GM19351 (cell line): Measurements from ENCODE around the gene HK3.

Source experiments
- ATAC-seq: cut with Tn5 transposase; IDR thresholded peaks from one replicate; pipeline ENCODE4 v1.9.1; 2021; ENCODE audit warnings: mild to moderate bottlenecking, moderate library complexity; ENCODE audit not compliant: unreplicated experiment

The HK3 gene

DNA sequence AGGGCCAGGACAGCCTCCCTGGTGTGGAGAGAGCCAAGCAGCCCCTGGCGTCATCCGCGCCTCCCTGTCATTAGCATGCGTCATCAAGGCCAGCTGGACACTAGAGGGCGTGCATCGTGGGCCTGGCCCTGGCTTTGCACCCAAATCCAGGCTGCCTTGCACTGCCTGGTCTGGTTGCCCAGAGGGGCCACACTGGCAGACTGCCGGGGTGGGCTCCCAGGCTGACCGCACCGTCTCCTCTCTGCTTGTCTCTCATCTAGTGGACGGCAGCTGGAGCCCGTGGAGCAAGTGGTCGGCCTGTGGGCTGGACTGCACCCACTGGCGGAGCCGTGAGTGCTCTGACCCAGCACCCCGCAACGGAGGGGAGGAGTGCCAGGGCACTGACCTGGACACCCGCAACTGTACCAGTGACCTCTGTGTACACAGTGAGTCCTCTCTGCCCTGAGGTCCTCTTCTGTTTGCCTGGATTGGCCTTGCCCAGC lies 29.0 kb downstream of the HK3 start:
- no peak for ATAC-seq

DNA sequence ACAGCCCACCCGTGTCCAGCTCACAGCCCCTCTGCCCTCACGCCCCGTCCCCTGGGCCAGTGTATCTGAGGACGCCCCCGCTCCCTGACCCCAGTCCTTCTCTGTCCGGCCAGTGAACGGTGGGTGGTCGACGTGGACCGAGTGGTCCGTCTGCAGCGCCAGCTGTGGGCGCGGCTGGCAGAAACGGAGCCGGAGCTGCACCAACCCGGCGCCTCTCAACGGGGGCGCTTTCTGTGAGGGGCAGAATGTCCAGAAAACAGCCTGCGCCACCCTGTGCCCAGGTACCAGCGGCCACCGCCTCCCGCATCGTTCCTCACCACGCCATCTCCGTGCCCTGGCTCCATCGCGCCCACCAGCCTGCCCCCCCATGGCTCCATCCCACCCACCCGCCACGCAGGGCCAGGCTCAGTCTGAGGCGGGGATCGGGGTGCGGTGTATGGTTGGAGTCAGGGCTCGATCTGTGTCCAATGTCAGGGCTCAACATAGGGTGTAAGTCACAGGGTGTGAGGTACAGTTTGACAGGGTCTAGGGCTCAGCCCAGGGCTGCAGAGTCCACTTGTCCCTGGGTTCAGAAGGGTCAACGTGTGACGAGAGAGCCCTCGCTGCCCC lies 29.5 kb downstream of the HK3 start:
- no peak for ATAC-seq

DNA sequence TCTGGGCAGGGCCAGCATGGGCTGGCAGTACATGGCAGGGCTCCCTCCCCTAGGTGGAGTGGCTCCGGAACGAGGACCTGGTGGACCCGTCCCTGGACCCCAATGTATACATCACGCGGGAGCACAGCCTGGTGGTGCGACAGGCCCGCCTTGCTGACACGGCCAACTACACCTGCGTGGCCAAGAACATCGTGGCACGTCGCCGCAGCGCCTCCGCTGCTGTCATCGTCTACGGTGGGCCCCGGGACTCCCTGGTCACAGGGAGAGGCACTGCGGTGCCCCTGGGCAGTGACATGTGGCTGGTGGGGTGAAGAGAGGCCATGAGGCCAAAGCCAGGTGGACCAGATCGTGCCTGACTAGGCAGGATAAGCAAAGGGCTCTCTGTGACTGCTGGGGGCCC lies 30.4 kb downstream of the HK3 start:
- no peak for ATAC-seq

DNA sequence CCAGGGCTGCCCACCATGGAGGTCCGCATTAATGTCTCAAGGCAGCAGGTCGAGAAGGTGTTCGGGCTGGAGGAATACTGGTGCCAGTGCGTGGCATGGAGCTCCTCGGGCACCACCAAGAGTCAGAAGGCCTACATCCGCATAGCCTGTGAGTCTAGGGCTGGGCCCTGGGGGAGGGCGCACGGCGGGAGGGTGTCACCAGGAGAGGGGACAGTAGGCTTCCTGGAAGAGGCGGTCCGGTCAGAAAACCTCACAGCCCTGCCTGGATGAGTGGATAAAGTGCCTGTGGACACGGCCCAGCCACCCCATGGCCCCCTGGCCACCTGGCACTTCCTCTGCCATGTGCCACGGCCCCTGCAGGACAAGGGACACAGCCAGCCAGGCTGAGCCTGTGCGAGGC lies 31.0 kb downstream of the HK3 start:
- ATAC-seq, result no peak

DNA sequence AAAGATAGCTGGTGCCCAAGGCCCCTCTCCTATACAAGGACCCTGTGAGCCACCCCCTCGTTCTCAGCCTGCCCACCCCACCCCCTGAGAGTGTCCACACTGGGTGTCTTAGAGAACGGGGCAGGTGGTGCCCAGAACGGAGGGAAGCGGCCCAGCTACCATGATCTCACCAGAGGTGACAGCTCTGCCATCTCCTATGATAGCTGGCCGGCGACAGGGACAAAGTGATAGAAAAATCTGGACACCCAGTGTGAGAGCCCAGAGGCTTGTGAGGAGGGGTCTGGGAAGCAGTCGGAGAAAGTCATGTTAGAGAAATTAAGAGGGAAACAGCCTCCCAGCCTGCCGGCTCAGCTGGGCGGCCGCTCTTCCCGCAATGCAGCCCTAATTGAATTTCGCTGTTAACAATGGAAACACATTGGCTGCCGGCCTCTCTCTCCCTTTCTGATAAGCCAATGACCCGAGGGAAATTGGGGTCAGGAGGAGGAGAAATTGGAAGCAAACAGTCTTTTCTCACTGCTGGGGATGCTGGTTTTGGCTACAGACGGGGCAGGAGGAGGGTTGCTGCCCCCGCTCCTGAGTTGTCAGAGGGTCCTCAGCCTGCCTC lies 32.3 kb downstream of the HK3 start:
- ATAC-seq, result no peak

DNA sequence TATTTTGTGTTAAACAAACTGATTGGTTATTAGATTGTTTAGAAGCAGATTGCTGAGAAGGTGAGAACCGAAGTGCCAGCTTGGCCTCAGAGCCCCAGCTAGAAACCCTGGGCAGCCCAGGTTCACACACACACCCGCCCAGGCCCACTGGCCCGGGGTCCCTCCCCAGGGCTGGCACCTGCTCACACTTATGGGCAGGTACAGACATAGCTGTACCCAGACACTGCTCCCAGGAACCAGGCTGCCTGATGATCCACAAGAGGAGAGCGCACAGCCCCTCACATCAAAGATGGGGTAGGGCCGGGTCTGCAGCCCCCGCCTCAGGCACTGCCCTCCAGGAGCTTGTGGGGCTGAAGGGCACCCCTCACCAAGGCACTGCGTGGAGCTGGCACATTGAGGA lies 33.2 kb downstream of the HK3 start:
- ATAC-seq, result no peak

DNA sequence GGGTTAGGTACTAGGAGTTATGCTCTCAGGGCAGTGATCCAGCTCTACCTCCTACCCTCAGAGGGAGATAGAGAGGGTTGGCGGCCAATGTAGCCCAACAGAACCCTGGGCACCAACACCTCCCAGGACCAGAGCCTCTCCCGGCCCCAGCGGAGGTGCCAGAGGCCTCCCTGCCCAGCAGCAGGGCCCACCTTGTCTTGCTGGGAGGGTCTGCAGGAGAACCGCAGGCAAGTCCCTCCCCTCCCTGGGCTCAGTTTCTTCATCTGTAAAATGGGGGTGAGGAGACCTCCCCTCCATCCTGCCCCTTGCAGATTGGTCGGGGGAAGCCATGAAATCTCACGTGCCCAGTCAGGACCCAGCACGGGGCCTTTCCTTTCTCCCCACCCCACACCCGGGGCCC lies 34.4 kb downstream of the HK3 start:
- ATAC-seq, result no peak

DNA sequence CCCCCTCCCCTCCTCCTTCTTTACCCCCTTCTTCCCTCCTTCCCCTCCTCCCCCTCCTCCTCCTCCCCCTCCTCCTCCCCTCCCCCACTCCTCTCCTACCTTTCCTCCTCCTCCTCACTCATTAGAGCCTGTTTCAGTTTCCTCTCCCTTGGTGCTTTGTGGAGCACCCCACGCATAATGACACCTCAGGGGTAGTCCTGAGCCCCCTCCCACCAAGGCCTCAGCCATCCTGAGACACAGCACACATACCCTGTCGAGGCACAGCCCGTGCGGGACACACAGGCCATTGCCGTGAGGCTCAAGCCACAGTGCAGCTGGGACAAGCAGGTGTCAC lies 35.4 kb downstream of the HK3 start:
- no peak for ATAC-seq

DNA sequence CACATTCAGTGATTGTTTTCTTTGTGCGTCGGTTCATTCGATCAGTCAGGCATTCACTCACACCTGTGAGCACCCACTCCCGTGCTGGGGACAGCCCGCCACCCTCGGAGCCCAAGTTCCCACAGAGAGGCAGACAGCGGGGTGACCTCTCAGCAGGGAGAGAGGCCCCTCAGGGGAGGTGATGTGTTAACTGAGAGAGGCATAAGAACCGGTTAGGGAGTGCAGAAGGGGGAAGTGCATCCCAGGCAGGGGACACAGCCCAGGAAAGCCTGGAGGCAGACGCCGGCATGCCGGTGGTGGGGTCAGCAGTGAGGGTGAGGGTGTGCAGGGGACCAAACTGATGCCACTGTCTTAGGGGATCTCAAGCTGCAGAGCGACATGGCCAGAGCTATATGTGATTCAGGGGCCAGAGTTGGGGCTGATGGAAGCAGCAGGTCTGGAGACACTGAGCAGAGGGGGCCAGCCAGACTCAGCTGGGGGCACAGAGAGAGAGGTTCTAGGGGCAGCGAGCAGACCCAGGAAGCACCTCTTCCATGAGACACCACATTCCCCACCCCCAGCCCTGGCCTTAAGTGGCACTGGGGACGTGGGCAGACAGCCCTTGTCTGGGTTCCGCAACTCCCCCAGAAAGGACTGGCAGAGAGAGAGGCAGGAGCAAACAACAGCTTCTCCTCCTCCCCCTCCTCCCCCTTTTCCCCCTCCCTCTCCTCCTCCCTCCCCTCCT lies 35.9 kb downstream of the HK3 start:
- ATAC-seq, result no peak

DNA sequence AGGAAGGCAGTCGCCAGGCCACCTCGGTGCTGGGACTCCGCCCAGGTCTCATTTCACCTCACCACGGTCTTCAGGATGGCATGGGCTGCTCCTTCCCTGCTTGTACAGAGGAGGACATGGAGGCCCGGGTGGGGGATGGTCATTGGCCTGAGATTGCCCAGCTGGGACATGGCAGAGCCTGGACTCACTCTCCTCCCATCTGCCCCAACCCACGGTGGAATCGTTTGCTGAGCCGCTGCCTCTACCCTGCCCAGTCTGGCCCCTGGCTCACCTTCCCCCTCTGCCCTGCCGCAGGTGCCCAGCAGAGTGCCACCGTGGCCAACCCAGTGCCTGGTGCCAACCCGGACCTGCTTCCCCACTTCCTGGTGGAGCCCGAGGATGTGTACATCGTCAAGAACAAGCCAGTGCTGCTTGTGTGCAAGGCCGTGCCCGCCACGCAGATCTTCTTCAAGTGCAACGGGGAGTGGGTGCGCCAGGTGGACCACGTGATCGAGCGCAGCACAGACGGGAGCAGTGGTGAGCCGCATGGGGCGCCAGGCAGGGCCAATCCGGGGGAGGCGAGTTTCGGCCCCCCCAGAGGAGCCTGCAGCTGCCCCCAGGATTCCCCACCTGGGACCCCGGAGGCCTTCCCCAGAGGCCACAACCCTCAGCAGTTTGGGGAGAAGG lies 36.7 kb downstream of the HK3 start:
- no peak for ATAC-seq

DNA sequence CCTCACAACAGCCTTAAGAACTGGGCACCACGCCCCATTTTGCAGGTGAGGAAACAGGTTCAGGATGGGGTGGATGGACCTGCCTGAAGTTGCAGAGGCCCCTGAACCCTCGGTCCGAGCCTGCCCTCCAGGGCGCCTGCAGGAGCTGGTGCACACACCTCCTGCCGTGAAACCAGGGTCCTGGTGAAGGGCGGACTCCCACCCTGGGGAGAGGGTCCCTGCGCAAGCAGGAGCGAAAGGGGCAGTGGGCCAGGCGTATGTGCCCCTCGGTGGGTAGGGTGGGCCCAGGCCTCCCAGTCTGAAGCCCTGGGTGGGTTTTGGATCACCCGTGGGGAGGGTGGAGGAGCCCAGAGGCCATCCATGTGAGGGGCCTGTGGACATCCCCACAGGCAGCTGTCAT lies 37.9 kb downstream of the HK3 start:
- ATAC-seq, result no peak

DNA sequence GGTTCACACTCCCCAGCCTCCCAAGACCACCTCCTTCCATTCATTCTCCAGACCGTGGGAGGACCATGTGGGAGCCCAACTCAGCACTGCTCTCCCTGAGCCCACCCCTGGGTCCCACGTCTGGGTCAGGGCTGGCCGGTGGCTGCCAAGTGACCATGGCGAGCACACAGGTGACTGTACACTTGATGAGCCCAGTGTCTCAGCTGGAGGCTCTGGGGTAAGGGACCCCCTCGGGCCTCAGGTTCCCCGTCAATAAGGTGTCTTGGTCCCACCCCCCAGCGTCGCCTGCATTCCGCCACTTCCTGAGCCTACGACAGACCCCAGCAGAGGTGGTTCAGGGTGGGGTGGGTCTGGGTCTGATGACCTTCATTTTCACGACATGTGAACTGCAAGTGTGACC lies 38.8 kb downstream of the HK3 start:
- ATAC-seq, result no peak

DNA sequence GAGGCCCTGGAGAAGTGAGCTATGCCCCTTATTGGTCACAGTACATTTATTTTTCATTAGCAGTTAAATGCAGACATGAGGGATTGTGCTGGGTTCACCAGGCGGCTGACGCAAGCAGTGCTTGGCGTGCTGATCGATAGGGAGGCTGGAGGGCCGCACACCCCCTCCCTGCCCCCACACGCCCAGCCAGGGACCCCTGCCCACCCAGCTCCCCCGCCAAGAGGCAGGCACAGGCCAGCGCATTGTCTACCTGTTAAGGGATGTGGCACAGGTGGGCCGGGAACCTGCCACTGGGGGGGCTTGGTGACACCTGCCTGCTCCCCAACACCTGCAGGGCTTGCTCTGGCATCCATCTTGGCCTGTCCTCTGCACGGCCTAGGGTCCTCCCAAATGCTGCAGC lies 39.2 kb downstream of the HK3 start:
- no peak for ATAC-seq

DNA sequence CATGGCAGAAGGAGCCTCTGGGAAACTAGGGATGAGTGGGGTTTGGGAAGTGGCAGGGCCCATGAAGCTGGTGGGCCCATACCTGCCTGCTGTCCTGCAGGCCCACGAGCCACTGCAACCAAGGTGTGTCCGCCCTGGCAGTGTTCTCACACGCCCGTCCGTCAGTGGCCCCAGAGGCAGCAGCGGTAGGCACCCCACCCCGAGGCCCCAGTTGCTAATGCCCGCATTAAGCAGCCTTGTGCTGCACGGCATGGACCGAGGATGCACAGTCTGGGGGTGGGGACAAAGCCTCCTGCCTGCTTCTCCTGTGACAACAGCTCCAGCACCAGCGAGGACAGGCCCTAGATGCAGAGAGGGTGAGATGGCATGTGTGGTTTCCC lies 41.3 kb downstream of the HK3 start:
- no peak for ATAC-seq

DNA sequence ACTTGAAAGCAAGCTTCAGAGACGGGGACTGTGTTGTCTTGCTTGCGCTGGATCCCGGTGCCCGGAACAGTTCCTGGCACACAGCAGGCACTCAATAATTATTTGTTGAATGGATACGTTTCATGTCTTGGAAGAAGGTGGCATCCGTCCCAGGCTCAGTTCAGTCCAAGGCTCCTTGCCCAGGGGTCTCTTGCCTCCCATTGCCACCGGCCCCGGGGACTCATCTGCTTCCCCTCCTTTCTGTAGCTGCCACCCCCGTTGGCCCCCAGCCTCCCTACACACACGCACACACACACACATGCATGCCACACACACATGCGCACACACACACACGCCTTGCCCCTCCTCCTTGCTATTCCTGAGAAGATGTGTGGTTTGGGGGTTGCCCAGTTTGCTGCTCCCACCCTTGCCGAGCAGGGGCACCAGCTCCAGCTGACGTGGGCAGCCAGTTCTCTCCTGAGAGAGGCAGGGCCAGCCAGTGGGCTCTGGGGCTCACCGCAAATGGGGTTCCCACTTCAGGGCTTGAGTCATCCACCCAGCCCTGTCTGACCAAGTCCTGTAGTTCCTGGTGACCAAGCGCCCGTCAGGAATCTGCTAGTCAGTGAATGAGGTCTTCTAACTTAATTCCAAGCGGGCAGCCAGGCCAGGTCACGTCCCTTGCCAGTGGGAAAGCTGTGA lies 41.8 kb downstream of the HK3 start:
- ATAC-seq, result no peak

DNA sequence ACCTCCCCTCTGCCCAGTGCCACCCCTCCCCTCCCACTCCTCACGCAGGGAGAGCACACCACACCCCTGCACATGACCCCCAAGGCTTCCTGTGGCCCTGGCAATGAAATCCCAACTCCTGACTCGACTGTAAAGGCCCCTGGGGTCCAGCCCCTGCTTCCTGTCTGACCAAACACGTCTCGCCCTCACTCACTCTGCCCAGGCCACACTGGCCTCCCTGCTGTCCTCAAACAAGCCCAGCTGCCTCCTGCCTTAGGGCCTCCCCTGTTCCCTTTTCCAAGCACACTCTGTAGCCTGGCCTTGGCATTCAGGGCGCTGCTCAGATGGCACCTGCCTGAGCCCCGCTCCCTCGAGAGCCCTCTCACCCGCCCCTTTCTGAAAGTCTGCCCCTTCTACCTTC lies 42.4 kb downstream of the HK3 start:
- no peak for ATAC-seq

DNA sequence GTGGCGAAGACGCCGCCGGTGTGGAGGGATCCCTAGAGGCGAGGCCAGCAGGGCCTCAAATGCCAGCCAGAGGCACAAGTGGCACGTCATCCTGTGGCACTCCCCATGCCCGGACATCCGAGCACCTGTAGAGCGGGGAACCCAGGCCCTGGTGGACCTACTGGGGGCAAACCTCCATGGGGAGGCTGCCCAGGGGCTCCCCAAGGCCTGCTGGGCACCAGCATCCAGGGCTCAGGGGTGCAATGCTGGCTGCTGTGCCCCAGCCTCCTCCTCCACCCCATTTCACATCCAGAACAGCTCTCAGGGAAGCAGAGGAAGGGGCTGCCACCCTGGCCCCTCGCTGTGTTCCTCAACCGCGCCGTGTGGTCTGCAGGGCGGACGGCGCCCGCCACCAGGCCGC lies 43.5 kb downstream of the HK3 start:
- ATAC-seq, result no peak

DNA sequence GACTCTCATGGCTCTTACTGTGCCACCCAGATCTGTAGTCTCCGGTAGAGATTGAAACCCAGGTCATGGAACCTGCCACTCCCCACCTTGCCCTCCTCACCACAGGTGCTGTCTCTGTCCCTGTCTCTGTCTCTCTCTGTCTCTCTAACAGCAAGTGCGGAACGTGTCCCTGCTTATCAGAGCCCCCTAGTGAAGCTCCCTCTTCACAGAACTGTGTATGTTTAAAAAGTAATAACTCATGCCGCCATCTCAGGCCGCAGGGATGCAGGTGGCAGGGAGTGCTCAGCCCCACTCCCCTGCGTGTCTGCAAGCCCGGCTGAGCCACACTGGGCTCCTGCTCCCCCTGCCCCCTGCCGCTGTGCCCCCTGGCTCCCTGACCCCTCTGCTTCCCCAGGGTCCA lies 45.0 kb downstream of the HK3 start:
- ATAC-seq, result no peak

DNA sequence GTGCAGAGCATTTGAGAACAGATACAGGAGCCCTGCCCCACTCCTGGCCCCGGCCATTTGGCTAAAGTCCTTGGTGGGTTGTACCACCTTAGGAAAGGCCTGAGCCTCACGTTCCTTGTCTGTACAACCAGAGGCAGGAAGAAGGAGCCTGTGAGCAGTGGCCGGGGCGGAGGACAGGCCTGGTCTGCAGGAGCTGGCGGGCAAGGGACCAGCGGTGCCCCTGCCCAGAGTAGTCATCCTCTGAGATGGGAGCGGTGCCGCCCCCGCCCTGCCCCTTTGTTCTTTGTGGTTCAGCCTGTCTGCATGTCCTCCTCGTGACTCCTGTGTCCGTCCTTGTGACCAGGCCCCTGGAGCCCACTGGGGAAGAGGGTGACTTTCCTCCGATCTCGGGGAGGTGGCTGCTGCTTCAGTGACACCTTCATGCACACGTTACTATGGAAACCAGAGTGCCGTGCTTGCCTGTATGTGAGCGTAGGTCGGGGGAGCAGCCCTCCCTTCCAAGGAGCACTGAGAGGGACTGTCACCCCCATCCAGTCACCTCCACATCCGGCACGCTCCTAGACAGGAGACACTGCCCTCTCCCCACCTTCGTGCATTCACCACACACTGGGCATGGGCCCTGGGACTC lies 45.9 kb downstream of the HK3 start:
- no peak for ATAC-seq

DNA sequence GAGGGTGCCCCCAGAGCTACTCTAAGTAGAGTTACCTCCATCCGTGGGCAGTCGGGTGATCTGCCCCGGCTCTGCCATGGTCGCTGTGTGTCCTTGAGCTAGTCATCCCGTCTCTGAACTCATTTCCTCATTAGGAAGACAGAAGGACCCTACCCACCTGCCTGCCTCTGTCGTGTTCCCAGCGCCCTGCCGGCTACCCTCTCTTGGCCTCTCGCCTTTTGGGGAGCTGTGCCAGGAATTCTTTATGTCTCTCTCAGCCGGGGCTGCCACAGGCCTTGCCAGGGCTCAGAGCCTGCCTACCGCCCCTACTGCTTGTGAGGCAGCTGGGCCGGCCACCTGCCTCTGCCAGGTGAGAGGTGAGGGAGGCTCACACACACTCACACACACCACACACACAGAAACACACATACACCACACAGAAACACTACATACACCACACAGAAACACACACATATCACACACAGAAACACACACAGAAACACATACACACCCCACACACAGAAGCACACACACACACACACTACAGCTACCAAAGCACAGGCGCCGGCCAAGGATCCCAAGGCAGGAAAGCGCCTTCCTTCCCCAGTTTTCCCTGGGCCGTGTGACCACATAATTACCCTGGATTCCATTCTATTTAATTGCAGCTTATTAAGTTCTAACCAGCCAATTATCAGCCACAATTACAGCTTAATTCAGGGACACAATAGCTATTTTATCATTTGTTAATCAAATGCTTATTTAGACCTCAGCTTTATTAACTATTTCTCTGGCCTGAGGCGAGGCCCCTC lies 47.1 kb downstream of the HK3 start:
- ATAC-seq, result no peak
